Cardiac fibroblast (primary cell): Measurements from ENCODE around the gene DDX6.

Source experiments
- DNase-seq, 2 donors: peaks; one replicate each; pipeline versions ENCODE4 v3.0.0 to v3.0.0-alpha.2; 2010; ENCODE audit warnings: low read depth in 2 of 2
- H3K4me3 ChIP-seq, 2 donors: replicated peaks in 1 of 2; 1 replicate in 1 of 2; 2 replicates in 1 of 2; pipeline ENCODE4 v1.5.1; 2011; ENCODE audit warnings: low read depth in 2 of 2, low read length in 2 of 2, mild to moderate bottlenecking in 2 of 2, moderate library complexity in 1 of 2
- CTCF ChIP-seq: IDR thresholded peaks from one replicate; pipeline ENCODE4 v1.5.1; 2011; ENCODE audit warnings: low read depth, mild to moderate bottlenecking, low read length, inconsistent platforms

The DDX6 gene

GRCh38 chr11:118807800-118808778 lies 17.1 kb upstream of the DDX6 start:
- no peak overlapping the region for H3K4me3 ChIP-seq
- no peak for DNase-seq
- TF ChIP-seq CTCF = no peak

- no peak overlapping the region for H3K4me3 ChIP-seq
- no peak for TF ChIP-seq CTCF
- DNase-seq = no peak
These were observed 15.4 kb upstream of the DDX6 start for GRCh38 chr11:118806400-118806799.

GRCh38 chr11:118804094-118804493 lies 13.1 kb upstream of the DDX6 start:
- TF ChIP-seq CTCF = no peak

GRCh38 chr11:118799372-118799771 lies 8.4 kb upstream of the DDX6 start:
- no peak for DNase-seq
- no peak overlapping the region for H3K4me3 ChIP-seq
- TF ChIP-seq CTCF = no peak

More at GRCh38 chr11:118804094-118804493, 13.1 kb upstream of the DDX6 start:
- H3K4me3 ChIP-seq = no peak overlapping the region
- no peak for DNase-seq

- no peak for TF ChIP-seq CTCF
- H3K4me3 ChIP-seq = no peak overlapping the region
- no peak for DNase-seq
These were observed 6.5 kb upstream of the DDX6 start for GRCh38 chr11:118797510-118797909.

- DNase-seq = peak; percentile 91 to 92
- no peak for TF ChIP-seq CTCF
- H3K4me3 ChIP-seq = peak overlapping the region; percentile 75 to 86
These were observed 1.7 kb upstream of the DDX6 start for GRCh38 chr11:118792570-118793124.
